Testis (tissue), 3 donors: ENCODE measurements around the gene PMEPA1. TPM values are rescaled to one million over a fixed set of nuclear protein-coding genes. Genes with fewer than 3 reads are reported as not detected.

ENCODE experiments used
- DNase-seq: peaks from one replicate; pipeline ENCODE4 v3.0.0-alpha.2; 2019
- H3K27ac ChIP-seq, 2 donors: fragments of 200-600 bp; sonication (generic); one replicate each; pipeline ENCODE4 v1.5.1; 2019
- H3K27me3 ChIP-seq: fragments of 200-600 bp; sonication (generic); one replicate; pipeline ENCODE4 v1.5.1; 2019
- H3K36me3 ChIP-seq: fragments of 200-600 bp; sonication (generic); one replicate; pipeline ENCODE4 v1.5.1; 2017; ENCODE audit warnings: low read depth; ENCODE audit errors: missing control alignments
- H3K4me1 ChIP-seq: fragments of 200-600 bp; sonication (generic); one replicate; pipeline ENCODE4 v1.5.1; 2019
- H3K4me3 ChIP-seq, 2 donors: fragments of 200-600 bp; sonication (generic); one replicate each; pipeline ENCODE4 v1.5.1; 2017 to 2019
- H3K9me3 ChIP-seq: fragments of 200-600 bp; sonication (generic); one replicate; pipeline ENCODE4 v1.5.1; 2017
- CTCF ChIP-seq, 3 experiments: fragments of 450-650 bp in 2 of 3; fragments of 200-600 bp in 1 of 3; sonication (generic) in 1 of 3; IDR thresholded peaks; one replicate each; pipeline ENCODE4 v1.5.1; 2016 to 2019; ENCODE audit warnings: antibody characterized with exemption in 3 of 3, mild to moderate bottlenecking in 2 of 3, moderate library complexity in 1 of 3
- POLR2A ChIP-seq: fragments of 450-650 bp; IDR thresholded peaks from one replicate; pipeline ENCODE4 v1.6.1; 2017; ENCODE audit warnings: antibody characterized with exemption, mild to moderate bottlenecking, moderate library complexity
- WGBS, 2 donors: methylation state at CpG; one replicate each; pipeline ENCODE4 v1.1.5; 2018; 5-methylcytosine and 5-hydroxymethylcytosine counted together
- intact Hi-C: fragments of 100-400 bp; cut with DNase I; formaldehyde crosslinking; loops from one replicate; pipeline ENCODE4 v1.15.1; 2023; ENCODE audit warnings: low total_unique reads
- polyA plus RNA-seq: library from polyadenylated mRNA; stranded (reverse); fragments of 350-450 nt; fragmentation: Illumina TruSeq; extraction: RNeasy Lipid Tissue Mini Kit (QIAGEN cat#74804); gene quantifications from one replicate; pipeline ENCODE4 v1.2.3, GENCODE V29; 2014; ENCODE audit warnings: low read depth, low replicate concordance; ENCODE audit not compliant: insufficient read depth
- total RNA-seq, 2 donors: library from RNA; depleted of rRNA; stranded (reverse); fragments of >200 nt; gene quantifications; one replicate each; pipeline ENCODE4 v1.2.3, GENCODE V29; 2016

Gene PMEPA1
- total and polyA plus RNA-seq, 3 donors from 2014 or later: 8.1 to 16.8 (median 12.1) TPM

DNA sequence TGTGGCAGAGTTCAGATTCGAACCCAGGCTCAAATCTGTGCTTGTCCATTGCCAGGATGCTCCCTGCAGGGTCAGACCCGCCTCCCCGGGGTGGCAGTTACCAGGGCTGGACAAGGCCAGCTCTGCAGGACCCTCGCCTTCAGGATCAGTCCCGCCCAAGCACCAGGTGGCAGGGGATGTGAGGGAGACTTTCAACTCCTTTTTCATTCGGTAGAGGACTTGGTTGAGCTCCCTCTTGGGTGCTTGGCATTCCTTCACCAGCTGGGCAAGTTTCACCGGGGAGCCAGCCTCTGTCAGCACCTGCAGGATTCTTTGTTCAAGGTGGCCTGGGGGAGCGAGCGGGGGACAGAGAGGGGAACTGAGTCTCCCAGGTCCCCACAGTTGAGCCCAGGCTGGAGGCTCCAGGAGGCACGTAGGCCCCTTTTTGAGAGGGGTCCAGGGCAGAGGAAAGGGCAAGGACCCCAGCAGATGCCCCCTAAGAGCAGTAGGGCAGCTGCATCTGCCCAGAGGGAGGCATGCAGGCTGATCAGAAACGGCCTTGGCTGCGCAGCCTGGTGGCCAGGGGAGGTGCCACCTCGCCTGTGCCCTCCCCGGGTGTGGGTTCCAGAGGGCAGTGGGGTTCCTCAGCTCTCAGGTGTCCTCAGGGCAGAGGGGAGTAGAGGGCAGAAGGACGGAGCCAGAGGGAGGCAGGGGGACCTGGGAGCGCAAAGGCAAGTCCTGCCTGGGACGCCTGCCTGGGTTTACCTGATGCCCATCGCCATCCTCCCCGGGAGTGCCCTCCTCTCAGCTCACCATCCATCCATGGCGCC lies 93.5 kb downstream of the PMEPA1 start:
- intact Hi-C loops: no loop called here
- Histone ChIP-seq H3K4me1 (no peaks in the 10 kb centered on the region), H3K27ac (no peak overlapping the region), H3K36me3 (no peaks in the 10 kb centered on the region), H3K4me3 (no peak overlapping the region), H3K27me3 (no peaks in the 10 kb centered on the region), H3K9me3 (no peaks in the 10 kb centered on the region)
- TF ChIP-seq POLR2A (no peak), CTCF (IDR thresholded peaks at IDR 0.05) (no peak)
- WGBS, 2 donors: 90 to 91% methylated on average over 13 to 19 of the region's 20 CpGs
- no peak for DNase-seq

GRCh38 chr20:57615445-57615811 lies 94.4 kb downstream of the PMEPA1 start:
- H3K9me3 ChIP-seq: no peaks in the 10 kb centered on the region
- intact Hi-C loops: no loop called here
- no peak for DNase-seq
- no peaks in the 10 kb centered on the region for H3K27me3 ChIP-seq
- no peak overlapping the region for H3K27ac ChIP-seq
- no peak overlapping the region for H3K4me3 ChIP-seq
- TF ChIP-seq POLR2A: no peak
- no peak for TF ChIP-seq CTCF (IDR thresholded peaks at IDR 0.05)
- WGBS, 2 donors: 84% methylated on average over 7 to 8 of the region's 8 CpGs
- H3K4me1 ChIP-seq: no peaks in the 10 kb centered on the region
- no peaks in the 10 kb centered on the region for H3K36me3 ChIP-seq

GRCh38 chr20:57614490-57615444 lies 95.0 kb downstream of the PMEPA1 start:
- intact Hi-C loops: no loop called here
- TF ChIP-seq CTCF (IDR thresholded peaks at IDR 0.05) (no peak), POLR2A (no peak)
- Histone ChIP-seq H3K4me3 (no peak overlapping the region), H3K9me3 (no peaks in the 10 kb centered on the region), H3K27ac (no peak overlapping the region), H3K4me1 (no peaks in the 10 kb centered on the region), H3K36me3 (no peaks in the 10 kb centered on the region), H3K27me3 (no peaks in the 10 kb centered on the region)
- no peak for DNase-seq
- 90 to 91% methylated on average over 15 to 16 of the region's 16 CpGs for WGBS, 2 donors

GRCh38 chr20:57613481-57613921 lies 96.3 kb downstream of the PMEPA1 start:
- Histone ChIP-seq H3K4me3 (no peak overlapping the region), H3K27me3 (no peaks in the 10 kb centered on the region), H3K9me3 (no peaks in the 10 kb centered on the region), H3K36me3 (no peaks in the 10 kb centered on the region), H3K4me1 (no peaks in the 10 kb centered on the region), H3K27ac (no peak overlapping the region)
- WGBS, 2 donors: 88 to 95% methylated on average over 12 of the region's 12 CpGs
- intact Hi-C loops: no loop called here
- no peak for TF ChIP-seq CTCF (IDR thresholded peaks at IDR 0.05)
- TF ChIP-seq POLR2A: no peak
- no peak for DNase-seq
